K562 treated with DMSO at 1 percent for 48 hours (cell line): ENCODE results near the gene ARID5B. TPM values are rescaled to one million over a fixed set of nuclear protein-coding genes. Genes with fewer than 3 reads are reported as not detected.

Source experiments
- total RNA-seq: library from RNA; unstranded; fragments of 300-600 nt; gene quantifications from 2 replicates; pipeline ENCODE4 v1.2.3, GENCODE V29; 2022; ENCODE audit warnings: low replicate concordance; ENCODE audit errors: extremely low read depth

Gene ARID5B
- total RNA-seq: not detected in 2 replicates

GRCh38 chr10:61900829-61901792 lies at the start of gene ARID5B:
TSS of gene ARID5B (plus strand) at chr10:61901699. CDS start at chr10:61901710, 11 bp downstream.

Other genes with a start within 250 kb of the ARID5B start
- gene CABCOCO1, start 238.8 kb upstream of the ARID5B start, total RNA-seq: not detected in 2 replicates